ENCODE measurements around the gene STK33.

GRCh38 chr11:8383227-8383626 is 210.8 kb downstream of the STK33 start:
- TF ChIP-seq CTCF (IDR thresholded peaks at IDR 0.05) (no peak), PBX3 (IDR thresholded peaks at IDR 0.05) (no peak), TAF1 (IDR thresholded peaks at IDR 0.05; ENCODE audit: borderline replicate concordance, low read depth, low read length) (no peak), POLR2AphosphoS5 (IDR thresholded peaks at IDR 0.05; ENCODE audit: low read depth, low read length) (no peak), MXI1 (IDR thresholded peaks at IDR 0.05; ENCODE audit: low read depth, low read length) (no peak), ZBTB33 (IDR thresholded peaks at IDR 0.05; ENCODE audit: borderline replicate concordance, low read depth) (no peak), EZH2phosphoT487 (IDR thresholded peaks at IDR 0.05; ENCODE audit: borderline replicate concordance, low read depth) (no peak), FOXM1 (IDR thresholded peaks at IDR 0.05; ENCODE audit: low read depth) (no peak), JUND (IDR thresholded peaks at IDR 0.05) (no peak), RFX5 (IDR thresholded peaks at IDR 0.05; ENCODE audit: low read length) (no peak)
